H1 (cell line): ENCODE data around the gene PGAP3. TPM values are rescaled to one million over a fixed set of nuclear protein-coding genes. Genes with fewer than 3 reads are reported as not detected.

Experiments
- CTCF ChIA-PET: fragments of 300-600 bp; sonication (Branson Sonifier 250); formaldehyde crosslinking; loops from one replicate; lab custom pipeline; 2021; ENCODE audit not compliant: partially characterized antibody; lab: Charles Lee
- POLR2A ChIA-PET: fragments of 300-600 bp; sonication (Branson Sonifier 250); formaldehyde crosslinking; loops from one replicate; lab custom pipeline; 2021; ENCODE audit warnings: inconsistent platforms; ENCODE audit not compliant: partially characterized antibody; lab: Charles Lee
- DNase-seq, 2 experiments: peaks; one replicate each; pipeline versions ENCODE4 v3.0.0 to v3.0.0-alpha.2; 2010 to 2022; ENCODE audit warnings: low spot score in 2 of 2, low read depth in 1 of 2, mixed read lengths in 1 of 2
- FAIRE-seq: peaks from 2 replicates; lab custom pipeline; 2011; peaks lifted over from hg19 to GRCh38; lab: Jason Lieb, UNC
- H2AFZ ChIP-seq: 2 replicates; pipeline ENCODE4 v1.8.1; 2012; ENCODE audit warnings: low read length, inconsistent platforms
- H2AK5ac ChIP-seq: 2 replicates; pipeline ENCODE4 v1.6.1; 2013; ENCODE audit warnings: low read depth, low read length
- H2BK120ac ChIP-seq: replicated peaks from 2 replicates; pipeline ENCODE3; 2013; ENCODE audit warnings: low read depth, low read length, inconsistent platforms
- H2BK12ac ChIP-seq: 2 replicates; pipeline ENCODE4 v1.6.1; 2013; ENCODE audit warnings: low read depth, low read length
- H2BK15ac ChIP-seq: 2 replicates; pipeline ENCODE4 v1.6.1; 2013; ENCODE audit warnings: low read length
- H2BK20ac ChIP-seq: 2 replicates; pipeline ENCODE4 v1.6.1; 2013; ENCODE audit warnings: low read length
- H2BK5ac ChIP-seq: 2 replicates; pipeline ENCODE4 v1.6.1; 2013; ENCODE audit warnings: low read depth, low read length
- H3K14ac ChIP-seq: 2 replicates; pipeline ENCODE4 v1.6.1; 2013; ENCODE audit warnings: inconsistent platforms; ENCODE audit not compliant: insufficient read length
- H3K18ac ChIP-seq: 2 replicates; pipeline ENCODE4 v1.6.1; 2013; ENCODE audit warnings: low read length; ENCODE audit errors: extremely low read depth
- H3K23ac ChIP-seq: 2 replicates; pipeline ENCODE4 v1.6.1; 2013; ENCODE audit warnings: inconsistent platforms; ENCODE audit not compliant: insufficient read length
- H3K23me2 ChIP-seq: 2 replicates; pipeline ENCODE4 v1.6.1; 2013; ENCODE audit warnings: low read depth, low read length
- H3K27ac ChIP-seq: 2 replicates; pipeline ENCODE4 v1.6.1; 2011; ENCODE audit warnings: low read depth, low read length, inconsistent platforms
- H3K27me3 ChIP-seq, 4 experiments: replicated peaks in 1 of 4; 1 replicate in 1 of 4; 2 replicates in 3 of 4; pipeline versions ENCODE4 v1.6.1 to v1.8.1; 2011 to 2013; ENCODE audit warnings: low read length in 3 of 4, mild to moderate bottlenecking in 3 of 4, inconsistent platforms in 2 of 4, mixed read lengths in 2 of 4, moderate library complexity in 1 of 4; ENCODE audit not compliant: control insufficient read depth in 3 of 4, insufficient read depth in 3 of 4; ENCODE audit errors: extremely low read depth in 1 of 4
- H3K36me3 ChIP-seq, 4 experiments: 2 replicates each; pipeline versions ENCODE4 v1.6.1 to v1.8.1; 2011 to 2013; ENCODE audit warnings: mild to moderate bottlenecking in 4 of 4, low read length in 3 of 4, moderate library complexity in 2 of 4, control low read depth in 1 of 4, inconsistent platforms in 1 of 4; ENCODE audit not compliant: insufficient read depth in 4 of 4, control insufficient read depth in 2 of 4
- H3K4ac ChIP-seq: replicated peaks from 2 replicates; pipeline ENCODE3; 2013; ENCODE audit warnings: low read length, low read depth, mixed read lengths, inconsistent platforms; ENCODE audit not compliant: insufficient read length
- H3K4me1 ChIP-seq, 4 experiments: replicated peaks in 1 of 4; 1 replicate in 1 of 4; 2 replicates in 3 of 4; pipeline versions ENCODE4 v1.6.1 to v1.8.1; 2011 to 2013; ENCODE audit warnings: low read length in 3 of 4, inconsistent platforms in 2 of 4, mixed read lengths in 1 of 4; ENCODE audit not compliant: insufficient read depth in 4 of 4, control insufficient read depth in 3 of 4
- H3K4me2 ChIP-seq, 2 experiments: 2 replicates each; pipeline versions ENCODE4 v1.6.1 to v1.8.1; 2011 to 2013; ENCODE audit warnings: low read depth in 2 of 2, low read length in 2 of 2, control low read depth in 1 of 2, inconsistent platforms in 1 of 2, mild to moderate bottlenecking in 1 of 2; ENCODE audit not compliant: insufficient read depth in 1 of 2
- H3K4me3 ChIP-seq, 4 experiments: fragments of 200-600, 300-600 bp in 1 of 4; sonication (generic), shearing (Covaris generic), sonication (Bioruptor Twin) in 1 of 4; 2 replicates each; pipeline versions ENCODE4 v1.5.1 to v1.8.1; 2011 to 2016; ENCODE audit warnings: low read length in 4 of 4, low read depth in 3 of 4, control low read depth in 2 of 4, inconsistent platforms in 2 of 4, mild to moderate bottlenecking in 2 of 4, mixed read lengths in 1 of 4, moderate library complexity in 1 of 4; ENCODE audit not compliant: insufficient read depth in 2 of 4; ENCODE audit errors: extremely low read depth in 1 of 4
- H3K56ac ChIP-seq: replicated peaks from 2 replicates; pipeline ENCODE3; 2013; ENCODE audit warnings: low read depth, mild to moderate bottlenecking, mixed read lengths, low read length, inconsistent platforms; ENCODE audit not compliant: insufficient read length
- H3K79me1 ChIP-seq: 2 replicates; pipeline ENCODE4 v1.6.1; 2013; ENCODE audit warnings: low read depth, low read length, control low read depth
- H3K79me2 ChIP-seq, 2 experiments: 2 replicates each; pipeline versions ENCODE4 v1.6.1 to v1.8.1; 2012 to 2013; ENCODE audit warnings: low read length in 2 of 2, mild to moderate bottlenecking in 2 of 2, inconsistent platforms in 1 of 2; ENCODE audit not compliant: insufficient read depth in 2 of 2, control insufficient read depth in 1 of 2
- H3K9ac ChIP-seq, 4 experiments: replicated peaks in 1 of 4; 1 replicate in 1 of 4; 2 replicates in 3 of 4; pipeline versions ENCODE4 v1.6.1 to v1.8.1; 2011 to 2013; ENCODE audit warnings: low read depth in 3 of 4, low read length in 3 of 4, control low read depth in 2 of 4, mild to moderate bottlenecking in 2 of 4, moderate library complexity in 2 of 4, inconsistent platforms in 1 of 4; ENCODE audit errors: extremely low read depth in 1 of 4
- H3K9me3 ChIP-seq, 2 experiments: 2 replicates each; pipeline versions ENCODE4 v1.6.1 to v1.8.1; 2012 to 2013; ENCODE audit warnings: mild to moderate bottlenecking in 2 of 2, moderate library complexity in 2 of 2, control low read depth in 1 of 2, inconsistent platforms in 1 of 2, low read depth in 1 of 2, low read length in 1 of 2, mixed read lengths in 1 of 2; ENCODE audit not compliant: insufficient read depth in 2 of 2
- H4K20me1 ChIP-seq, 2 experiments: replicated peaks in 1 of 2; 2 replicates each; pipeline versions ENCODE3 to v1.8.1; 2011 to 2013; ENCODE audit warnings: inconsistent platforms in 2 of 2, low read length in 2 of 2, mild to moderate bottlenecking in 1 of 2; ENCODE audit not compliant: insufficient read depth in 2 of 2, control insufficient read depth in 1 of 2
- H4K5ac ChIP-seq: 2 replicates; pipeline ENCODE4 v1.6.1; 2013; ENCODE audit warnings: low read length, low read depth, mixed read lengths, inconsistent platforms; ENCODE audit not compliant: insufficient read length
- H4K8ac ChIP-seq: 2 replicates; pipeline ENCODE4 v1.8.0; 2013; ENCODE audit warnings: mild to moderate bottlenecking, moderate library complexity, low read length, inconsistent platforms; ENCODE audit not compliant: insufficient read depth; ENCODE audit errors: extremely low read depth
- H4K91ac ChIP-seq: replicated peaks from 2 replicates; pipeline ENCODE3; 2013; ENCODE audit warnings: low read length, mixed read lengths, inconsistent platforms; ENCODE audit not compliant: insufficient read length
- CBX5 ChIP-seq: fragments of 300-800, 300-1000 bp; sonication (generic); IDR thresholded peaks from 2 replicates; pipeline ENCODE4 v1.7.1; 2016; ENCODE audit warnings: antibody characterized with exemption, low read length, low read depth
- CREB1 ChIP-seq: IDR thresholded peaks from 2 replicates; pipeline ENCODE4 v1.6.1; 2012; ENCODE audit warnings: inconsistent platforms
- EP300 ChIP-seq, 2 experiments: IDR thresholded peaks; 1 replicate in 1 of 2; 2 replicates in 1 of 2; pipeline ENCODE4 v1.6.1; 2011 to 2012; ENCODE audit warnings: low read depth in 2 of 2, low read length in 2 of 2, mild to moderate bottlenecking in 2 of 2, borderline replicate concordance in 1 of 2, inconsistent platforms in 1 of 2, moderate library complexity in 1 of 2
- MAFK ChIP-seq: IDR thresholded peaks from 2 replicates; pipeline ENCODE4 v1.6.1; 2012; ENCODE audit warnings: low read depth, mild to moderate bottlenecking, improper control_type of control experiment, low read length
- RNF2 ChIP-seq: fragments of 200-900, 300-1000 bp; sonication (generic); IDR thresholded peaks from 2 replicates; pipeline ENCODE4 v1.7.1; 2016; ENCODE audit warnings: borderline replicate concordance, low read depth, mild to moderate bottlenecking, antibody characterized with exemption, low read length; ENCODE audit not compliant: poor library complexity, severe bottlenecking; ENCODE audit errors: missing control alignments
- RXRA ChIP-seq: IDR thresholded peaks from 2 replicates; pipeline ENCODE4 v1.6.1; 2011; ENCODE audit warnings: low read depth, mild to moderate bottlenecking, low read length, moderate library complexity; ENCODE audit not compliant: insufficient read depth
- SRF ChIP-seq: IDR thresholded peaks from 2 replicates; pipeline ENCODE4 v1.6.1; 2011; ENCODE audit warnings: mild to moderate bottlenecking, low read depth, low read length, moderate library complexity
- WGBS, 2 experiments: shearing (Covaris generic) in 1 of 2; methylation state at CpG; one replicate each; pipeline versions ENCODE4 v1.1.6 to v1.1.7; 2013 to 2015; ENCODE audit warnings: low lambda C conversion rate in 2 of 2, mixed read lengths in 2 of 2, inconsistent platforms in 1 of 2, low coverage in 1 of 2, missing lambda C conversion rate in 1 of 2; ENCODE audit not compliant: insufficient replicate concordance in 2 of 2, insufficient coverage in 1 of 2, insufficient read length in 1 of 2; ENCODE audit errors: extremely low coverage in 1 of 2, missing lambda C conversion rate in 1 of 2; 5-methylcytosine and 5-hydroxymethylcytosine counted together
- polyA plus RNA-seq, 7 experiments: library from polyadenylated mRNA; depleted of rRNA in 3 of 7; stranded (reverse) in 5 of 7; unstranded in 2 of 7; fragments of >200 nt in 5 of 7; fragments of 200-250 nt in 2 of 7; gene quantifications; 1 replicate in 5 of 7; 2 replicates in 1 of 7; 4 replicates in 1 of 7; pipeline versions ENCODE4 v1.2.1 to v1.2.3, GENCODE V29; 2011 to 2013; ENCODE audit warnings: missing spikeins in 2 of 7, mixed read lengths in 2 of 7
- total RNA-seq: library from RNA; stranded (reverse); fragmentation: NEBNext Ultra II Directional; extraction: Animal tissue kit (Norgen Biotek cat#: 25700); gene quantifications from 2 replicates; pipeline ENCODE4 v1.2.1, GENCODE V29; 2021
- TF ChIP-seq, protein P1 (sequence below): IDR thresholded peaks from 2 replicates; pipeline ENCODE4 v1.6.1; 2012; ENCODE audit warnings: low read length, inconsistent platforms
- TF ChIP-seq, protein P2 (sequence below): IDR thresholded peaks from 2 replicates; pipeline ENCODE4 v1.6.1; 2012; ENCODE audit warnings: inconsistent platforms
- TF ChIP-seq, protein P3 (sequence below): IDR thresholded peaks from 2 replicates; pipeline ENCODE4 v1.6.1; 2011; ENCODE audit warnings: low read length, improper control_type of control experiment

The PGAP3 gene
- total and polyA plus RNA-seq, 2 of the 8 experiments (the other 6 are each of a cell fraction or from before 2014, with no cell fraction given), result 21.0 to 30.7 TPM

GRCh38 chr17:39727556-39727955 is 39.7 kb upstream of the PGAP3 start:
- peaks cover 15 to 49% (median 32%) of the 10 kb centered on the region in 4 experiments for H3K36me3 ChIP-seq
- no peak overlapping the region for H2BK12ac ChIP-seq
- no peak for FAIRE-seq

More at GRCh38 chr17:39727556-39727955, 39.7 kb upstream of the PGAP3 start:
- no peak overlapping the region for H3K9ac ChIP-seq
- H3K56ac ChIP-seq, result no peak overlapping the region
- H3K18ac ChIP-seq, result no peak overlapping the region
- no peak overlapping the region for H4K91ac ChIP-seq
- no peak overlapping the region for H4K8ac ChIP-seq
- H3K4me2 ChIP-seq, result no peak overlapping the region
- peaks cover 5% of the 10 kb centered on the region; the same call in 1 of the 2 replicates for H3K23me2 ChIP-seq
- TF ChIP-seq, protein P1, sequence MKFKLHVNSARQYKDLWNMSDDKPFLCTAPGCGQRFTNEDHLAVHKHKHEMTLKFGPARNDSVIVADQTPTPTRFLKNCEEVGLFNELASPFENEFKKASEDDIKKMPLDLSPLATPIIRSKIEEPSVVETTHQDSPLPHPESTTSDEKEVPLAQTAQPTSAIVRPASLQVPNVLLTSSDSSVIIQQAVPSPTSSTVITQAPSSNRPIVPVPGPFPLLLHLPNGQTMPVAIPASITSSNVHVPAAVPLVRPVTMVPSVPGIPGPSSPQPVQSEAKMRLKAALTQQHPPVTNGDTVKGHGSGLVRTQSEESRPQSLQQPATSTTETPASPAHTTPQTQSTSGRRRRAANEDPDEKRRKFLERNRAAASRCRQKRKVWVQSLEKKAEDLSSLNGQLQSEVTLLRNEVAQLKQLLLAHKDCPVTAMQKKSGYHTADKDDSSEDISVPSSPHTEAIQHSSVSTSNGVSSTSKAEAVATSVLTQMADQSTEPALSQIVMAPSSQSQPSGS, result no peak
- TF ChIP-seq SRF (no peak), MAFK (no peak), CREB1 (no peak), RXRA (no peak), RNF2 (no peak), EP300 (IDR thresholded peaks at IDR 0.05; ENCODE audit: borderline replicate concordance in 1 of 2, low read depth in 2 of 2, low read length in 2 of 2) (no peak), CBX5 (no peak)
- TF ChIP-seq, protein P2, sequence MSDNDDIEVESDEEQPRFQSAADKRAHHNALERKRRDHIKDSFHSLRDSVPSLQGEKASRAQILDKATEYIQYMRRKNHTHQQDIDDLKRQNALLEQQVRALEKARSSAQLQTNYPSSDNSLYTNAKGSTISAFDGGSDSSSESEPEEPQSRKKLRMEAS, result no peak
- TF ChIP-seq, protein P3, sequence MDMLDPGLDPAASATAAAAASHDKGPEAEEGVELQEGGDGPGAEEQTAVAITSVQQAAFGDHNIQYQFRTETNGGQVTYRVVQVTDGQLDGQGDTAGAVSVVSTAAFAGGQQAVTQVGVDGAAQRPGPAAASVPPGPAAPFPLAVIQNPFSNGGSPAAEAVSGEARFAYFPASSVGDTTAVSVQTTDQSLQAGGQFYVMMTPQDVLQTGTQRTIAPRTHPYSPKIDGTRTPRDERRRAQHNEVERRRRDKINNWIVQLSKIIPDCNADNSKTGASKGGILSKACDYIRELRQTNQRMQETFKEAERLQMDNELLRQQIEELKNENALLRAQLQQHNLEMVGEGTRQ, result no peak
- no peak overlapping the region for H3K23ac ChIP-seq
- DNase-seq, result no peak
- POLR2A ChIA-PET, result interaction anchor here (0.6 to 5.4 kb wide), 6 partner anchors 8 to 39 kb away, joined by 3 to 54 read pairs (median 27); partner anchors contain the start of genes ERBB2 and PGAP3
- no peaks in the 10 kb centered on the region for H3K9me3 ChIP-seq
- CTCF ChIA-PET, result interaction anchor here (0.6 kb wide), 1 partner anchor 95 kb away, joined by 3 read pairs; no protein-coding TSS in a partner anchor
- H4K5ac ChIP-seq, result no peak overlapping the region
- no peak overlapping the region for H2AK5ac ChIP-seq
- no peak overlapping the region for H3K4ac ChIP-seq
- peaks cover 0 to 11% (median 4%) of the 10 kb centered on the region in 4 experiments; a peak in 6 of 7 replicates for H3K4me1 ChIP-seq
- no peak overlapping the region for H3K27ac ChIP-seq
- H2BK5ac ChIP-seq, result no peak overlapping the region
- H2AFZ ChIP-seq, result no peak overlapping the region
- H2BK15ac ChIP-seq, result no peak overlapping the region
- H3K27me3 ChIP-seq, result no peaks in the 10 kb centered on the region
- no peak overlapping the region for H3K4me3 ChIP-seq
- H4K20me1 ChIP-seq, result peaks cover 8 to 20% of the 10 kb centered on the region in 2 experiments
- H2BK120ac ChIP-seq, result no peak overlapping the region
- no peak overlapping the region for H3K14ac ChIP-seq
- H2BK20ac ChIP-seq, result no peak overlapping the region
- no peaks in the 10 kb centered on the region; the same call in 1 of the 2 replicates for H3K79me1 ChIP-seq
- no peaks in the 10 kb centered on the region for H3K79me2 ChIP-seq
- 89% methylated on average over 9 of the region's 10 CpGs; no CpG with 5 or more reads in 1 of the 2 experiments for WGBS, 2 experiments
